Adipocyte (in vitro differentiated cells): ENCODE measurements around the gene ABCB11.
"Not testable (repeated sequence)": the region's sequence is repeated elsewhere in the genome, so short reads cannot be mapped to it uniquely, and the experiment has no call there.

Experiments used
- DNase-seq: peaks from one replicate; pipeline ENCODE4 v3.0.0-alpha.2; 2015; ENCODE audit warnings: low read depth
- H3K27me3 ChIP-seq: replicated peaks from 2 replicates; pipeline ENCODE4 v1.7.0; 2013; ENCODE audit warnings: mild to moderate bottlenecking, low read length, moderate library complexity; ENCODE audit not compliant: control insufficient read depth, insufficient read depth
- H3K36me3 ChIP-seq: 2 replicates; pipeline ENCODE4 v1.7.0; 2013; ENCODE audit warnings: low read length, mild to moderate bottlenecking, moderate library complexity; ENCODE audit not compliant: control insufficient read depth, insufficient read depth, severe bottlenecking
- H3K4me1 ChIP-seq: 2 replicates; pipeline ENCODE4 v1.7.0; 2013; ENCODE audit warnings: mild to moderate bottlenecking, low read length, moderate library complexity; ENCODE audit not compliant: control insufficient read depth, insufficient read depth
- H3K4me3 ChIP-seq: 2 replicates; pipeline ENCODE4 v1.7.0; 2013; ENCODE audit warnings: mild to moderate bottlenecking, low read length, moderate library complexity
- H3K9ac ChIP-seq: 2 replicates; pipeline ENCODE4 v1.7.0; 2013; ENCODE audit warnings: mild to moderate bottlenecking, low read length, moderate library complexity
- H3K9me3 ChIP-seq: 2 replicates; pipeline ENCODE4 v1.7.0; 2013; ENCODE audit warnings: mild to moderate bottlenecking, low read length, moderate library complexity; ENCODE audit not compliant: control insufficient read depth

ABCB11 gene

GRCh38 chr2:168870824-168871223, 160.3 kb downstream of the ABCB11 start:
- not testable (repeated sequence) for H3K4me3 ChIP-seq, H3K27me3 ChIP-seq, H3K9ac ChIP-seq, H3K4me1 ChIP-seq, H3K36me3 ChIP-seq, DNase-seq, H3K9me3 ChIP-seq
